NT2/D1 (cell line): ENCODE data around the gene MYG1.
A peak's percentile ranks its signal among the peaks of the same experiment; 100 is the strongest.

ENCODE experiments used
- DNase-seq: peaks from one replicate; pipeline ENCODE4 v3.0.0-alpha.2; 2011; ENCODE audit warnings: low read depth, low spot score
- H3K27me3 ChIP-seq: 2 replicates; pipeline ENCODE4 v1.6.0; 2011; ENCODE audit warnings: mild to moderate bottlenecking; ENCODE audit not compliant: insufficient read length, insufficient read depth
- H3K36me3 ChIP-seq: 2 replicates; pipeline ENCODE4 v1.6.1; 2011; ENCODE audit warnings: mild to moderate bottlenecking, low read length, mixed read lengths; ENCODE audit not compliant: insufficient read depth, insufficient read length
- H3K4me1 ChIP-seq: 2 replicates; pipeline ENCODE4 v1.5.1; 2011; ENCODE audit not compliant: insufficient read depth, insufficient read length
- H3K4me3 ChIP-seq: 2 replicates; pipeline ENCODE4 v1.5.1; 2011; ENCODE audit warnings: low read depth; ENCODE audit not compliant: insufficient read length
- H3K9ac ChIP-seq: 2 replicates; pipeline ENCODE4 v1.6.0; 2011; ENCODE audit warnings: low read depth; ENCODE audit not compliant: insufficient read length
- H3K9me3 ChIP-seq: 2 replicates; pipeline ENCODE4 v1.5.1; 2011; ENCODE audit warnings: mild to moderate bottlenecking, low read length; ENCODE audit not compliant: insufficient read depth
- SUZ12 ChIP-seq: IDR thresholded peaks from 2 replicates; pipeline ENCODE4 v1.6.1; 2011; ENCODE audit not compliant: insufficient read length, insufficient read depth; ENCODE audit errors: extremely low read depth
- YY1 ChIP-seq: IDR thresholded peaks from 2 replicates; pipeline ENCODE4 v1.6.1; 2011; ENCODE audit not compliant: insufficient read length, insufficient read depth
- ZNF274 ChIP-seq: IDR thresholded peaks from 2 replicates; pipeline ENCODE4 v1.6.1; 2011; ENCODE audit warnings: mild to moderate bottlenecking, low read depth, low read length

MYG1 gene

GRCh38 chr12:53299101-53299453, 418 bp upstream of the MYG1 start:
- no peak for DNase-seq
- Histone ChIP-seq H3K4me1 (peaks cover 10% of the 10 kb centered on the region), H3K9ac (peak overlapping the region; percentile 51)

GRCh38 chr12:53300187-53300586, 692 bp downstream of the MYG1 start:
- peak overlapping the region; percentile 95 for H3K9ac ChIP-seq
- no peak for TF ChIP-seq SUZ12
- TF ChIP-seq YY1, result no peak
- no peak for TF ChIP-seq ZNF274
- H3K36me3 ChIP-seq, result peaks cover 65% of the 10 kb centered on the region
- no peaks in the 10 kb centered on the region for H3K27me3 ChIP-seq
- peak overlapping the region; percentile 90 for H3K4me3 ChIP-seq
- no peak for DNase-seq
- no peaks in the 10 kb centered on the region for H3K9me3 ChIP-seq
- H3K4me1 ChIP-seq, result peaks cover 10% of the 10 kb centered on the region

More at GRCh38 chr12:53299101-53299453, 418 bp upstream of the MYG1 start:
- H3K36me3 ChIP-seq, result peaks cover 66% of the 10 kb centered on the region
- TF ChIP-seq SUZ12, result no peak
- TF ChIP-seq YY1, result no peak
- TF ChIP-seq ZNF274, result no peak
- H3K27me3 ChIP-seq, result no peaks in the 10 kb centered on the region
- H3K9me3 ChIP-seq, result no peaks in the 10 kb centered on the region
- H3K4me3 ChIP-seq, result peak overlapping the region; percentile 90

- H3K4me3 ChIP-seq, result no peak overlapping the region
- H3K9me3 ChIP-seq, result no peaks in the 10 kb centered on the region
- no peak for DNase-seq
- H3K4me1 ChIP-seq, result peaks cover 3% of the 10 kb centered on the region
- H3K27me3 ChIP-seq, result no peaks in the 10 kb centered on the region
- peaks cover 74% of the 10 kb centered on the region for H3K36me3 ChIP-seq
- no peak for TF ChIP-seq SUZ12
- TF ChIP-seq YY1, result no peak
- TF ChIP-seq ZNF274, result no peak
- no peak overlapping the region for H3K9ac ChIP-seq
Observed at GRCh38 chr12:53302903-53303302, 3.4 kb downstream of the MYG1 start.

GRCh38 chr12:53306826-53307225, 7.3 kb downstream of the MYG1 start:
- DNase-seq, result no peak
- H3K4me3 ChIP-seq, result no peak overlapping the region
- no peaks in the 10 kb centered on the region for H3K9me3 ChIP-seq
- no peak overlapping the region for H3K9ac ChIP-seq
- TF ChIP-seq SUZ12, result no peak
- TF ChIP-seq ZNF274, result no peak
- no peak for TF ChIP-seq YY1
- no peaks in the 10 kb centered on the region for H3K4me1 ChIP-seq
- no peaks in the 10 kb centered on the region for H3K27me3 ChIP-seq
- peaks cover 75% of the 10 kb centered on the region for H3K36me3 ChIP-seq

- TF ChIP-seq YY1 (no peak), SUZ12 (no peak), ZNF274 (no peak)
- no peak for DNase-seq
- no peaks in the 10 kb centered on the region for H3K4me1 ChIP-seq
- no peak overlapping the region for H3K9ac ChIP-seq
- no peaks in the 10 kb centered on the region for H3K27me3 ChIP-seq
- peaks cover 62% of the 10 kb centered on the region for H3K36me3 ChIP-seq
- H3K9me3 ChIP-seq, result no peaks in the 10 kb centered on the region
- H3K4me3 ChIP-seq, result no peak overlapping the region
Observed at GRCh38 chr12:53308276-53308675, 8.8 kb downstream of the MYG1 start.

GRCh38 chr12:53313996-53314395, 14.5 kb downstream of the MYG1 start:
- Histone ChIP-seq H3K4me3 (no peak overlapping the region), H3K36me3 (peaks cover 60% of the 10 kb centered on the region), H3K9ac (no peak overlapping the region), H3K4me1 (no peaks in the 10 kb centered on the region), H3K27me3 (no peaks in the 10 kb centered on the region), H3K9me3 (no peaks in the 10 kb centered on the region)
- TF ChIP-seq ZNF274, result no peak
- no peak for TF ChIP-seq SUZ12
- TF ChIP-seq YY1, result no peak
- no peak for DNase-seq

- H3K9ac ChIP-seq, result peak overlapping the region; percentile 95
- H3K27me3 ChIP-seq, result peaks cover under 1% of the 10 kb centered on the region
- no peak for DNase-seq
- H3K4me1 ChIP-seq, result peaks cover 5% of the 10 kb centered on the region
- peaks cover 35% of the 10 kb centered on the region for H3K36me3 ChIP-seq
- H3K4me3 ChIP-seq, result peak overlapping the region; percentile 82
- H3K9me3 ChIP-seq, result no peaks in the 10 kb centered on the region
- TF ChIP-seq SUZ12 (no peak), ZNF274 (no peak), YY1 (no peak)
Observed at GRCh38 chr12:53320352-53321195, 21.1 kb downstream of the MYG1 start.
